Spleen (tissue), 7 donors: ENCODE measurements around the gene VPS54.

Experiments used
- CTCF ChIP-seq, 11 experiments: fragments of 200-600 bp in 7 of 11; fragments of 450-650 bp in 4 of 11; sonication (generic) in 4 of 11; IDR thresholded peaks in 8 of 11; conservative IDR thresholded peaks in 3 of 11; 1 replicate in 7 of 11; 2 replicates in 4 of 11; pipeline versions ENCODE4 v1.4.0 to v1.8.0; 2016 to 2021; ENCODE audit warnings: antibody characterized with exemption in 11 of 11, inconsistent platforms in 4 of 11, mild to moderate bottlenecking in 1 of 11
- POLR2A ChIP-seq, 3 donors: fragments of 450-650 bp; IDR thresholded peaks; one replicate each; pipeline ENCODE4 v1.5.1; 2017; ENCODE audit warnings: antibody characterized with exemption in 3 of 3, mild to moderate bottlenecking in 1 of 3
- donor health status: DM: no; HTN: no; CAD: no; lungs with moderate emphysema.
- donor health status: DM: no; HTN: no; CAD: no.
- donor health status: DM: no; HTN: no; CAD: no.

GRCh38 chr2:64017811-64018700 is 1.2 kb downstream of the VPS54 start:
- no peak for TF ChIP-seq CTCF (IDR thresholded peaks at IDR 0.05 in 8 of 11, conservative IDR thresholded peaks at IDR 0.05 in 3 of 11)
- no peak for TF ChIP-seq POLR2A (IDR thresholded peaks at IDR 0.05)
